Mesendoderm (in vitro differentiated cells): Measurements from ENCODE around the gene CROT.

Experiments used
- DNase-seq: peaks from one replicate; pipeline ENCODE4 v3.0.0; 2013
- H2AK5ac ChIP-seq: 2 replicates; pipeline ENCODE4 v1.6.1; 2013; ENCODE audit warnings: low read length, inconsistent platforms
- H2BK120ac ChIP-seq: 2 replicates; pipeline ENCODE4 v1.6.1; 2013; ENCODE audit warnings: low read depth, mild to moderate bottlenecking, low read length, moderate library complexity, mixed read lengths
- H2BK15ac ChIP-seq: replicated peaks from 2 replicates; pipeline ENCODE4 v1.6.1; 2013; ENCODE audit warnings: low read depth, mild to moderate bottlenecking, moderate library complexity
- H2BK5ac ChIP-seq: 2 replicates; pipeline ENCODE4 v1.6.1; 2013; ENCODE audit warnings: low read length, inconsistent platforms
- H3K18ac ChIP-seq: 2 replicates; pipeline ENCODE4 v1.6.1; 2013; ENCODE audit warnings: mild to moderate bottlenecking, low read length, mixed read lengths
- H3K23ac ChIP-seq: one replicate; pipeline ENCODE4 v1.6.1; 2013; ENCODE audit warnings: low read length
- H3K27ac ChIP-seq: 2 replicates; pipeline ENCODE4 v1.5.1; 2013; ENCODE audit warnings: low read depth, mild to moderate bottlenecking, inconsistent platforms, low read length, moderate library complexity
- H3K27me3 ChIP-seq: 2 replicates; pipeline ENCODE4 v1.6.1; 2013; ENCODE audit warnings: low read length, control low read depth, mild to moderate bottlenecking, inconsistent platforms; ENCODE audit not compliant: insufficient read depth, poor library complexity
- H3K36me3 ChIP-seq: 2 replicates; pipeline ENCODE4 v1.6.1; 2013; ENCODE audit warnings: low read length, inconsistent platforms; ENCODE audit not compliant: control insufficient read depth, insufficient read depth
- H3K4ac ChIP-seq: one replicate; pipeline ENCODE4 v1.6.1; 2013; ENCODE audit warnings: low read depth, mild to moderate bottlenecking, low read length, moderate library complexity
- H3K4me1 ChIP-seq: 2 replicates; pipeline ENCODE4 v1.6.1; 2013; ENCODE audit warnings: low read depth, low read length, inconsistent platforms; ENCODE audit not compliant: control insufficient read depth
- H3K4me2 ChIP-seq: 2 replicates; pipeline ENCODE4 v1.6.1; 2013; ENCODE audit warnings: low read length
- H3K4me3 ChIP-seq: 2 replicates; pipeline ENCODE4 v1.5.1; 2013; ENCODE audit warnings: mild to moderate bottlenecking, low read length
- H3K56ac ChIP-seq: one replicate; pipeline ENCODE4 v1.6.1; 2013; ENCODE audit warnings: low read length
- H3K79me1 ChIP-seq: 2 replicates; pipeline ENCODE4 v1.6.1; 2013; ENCODE audit warnings: low read length, inconsistent platforms
- H3K79me2 ChIP-seq: 2 replicates; pipeline ENCODE4 v1.6.1; 2013; ENCODE audit warnings: mild to moderate bottlenecking, low read length; ENCODE audit not compliant: control insufficient read depth, insufficient read depth
- H3K9ac ChIP-seq: 2 replicates; pipeline ENCODE4 v1.6.1; 2013; ENCODE audit warnings: low read length, inconsistent platforms
- H4K5ac ChIP-seq: one replicate; pipeline ENCODE4 v1.6.1; 2013; ENCODE audit warnings: low read length
- H4K8ac ChIP-seq: one replicate; pipeline ENCODE4 v1.6.1; 2013; ENCODE audit warnings: low read depth, mild to moderate bottlenecking, control low read depth, low read length, moderate library complexity
- WGBS: extraction: QIAGEN DNeasy Blood & Tissue Kit; methylation state at CpG from one replicate; pipeline ENCODE4 v1.1.7; 2013; ENCODE audit warnings: low lambda C conversion rate, missing lambda C conversion rate; ENCODE audit not compliant: insufficient coverage; ENCODE audit errors: extremely low coverage; 5-methylcytosine and 5-hydroxymethylcytosine counted together

The CROT gene

DNA sequence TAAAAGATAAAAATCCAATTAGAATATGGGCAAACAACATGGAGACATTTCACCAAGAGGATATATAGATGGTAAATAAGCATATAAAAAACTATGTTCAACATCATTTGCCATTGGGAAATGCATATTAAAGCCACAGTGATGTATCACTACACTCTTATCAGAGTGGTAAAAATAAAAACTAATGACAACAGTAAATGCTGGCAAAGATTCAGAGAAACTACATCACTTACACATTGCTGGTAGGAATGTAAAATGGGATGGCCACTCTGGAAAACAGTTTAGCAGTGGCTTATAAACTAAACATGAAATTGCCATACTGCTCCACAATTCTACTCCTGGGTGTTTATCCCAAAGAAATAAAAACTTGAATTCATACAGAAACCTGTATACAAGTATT lies 59.2 kb downstream of the CROT start:
- no peaks in the 10 kb centered on the region for H3K79me1 ChIP-seq
- H2AK5ac ChIP-seq: no peak overlapping the region
- H3K27me3 ChIP-seq: no peaks in the 10 kb centered on the region
- no peak overlapping the region for H3K4ac ChIP-seq
- no peak overlapping the region for H2BK15ac ChIP-seq
- H3K27ac ChIP-seq: no peak overlapping the region
- no peak overlapping the region for H3K23ac ChIP-seq
- no peak overlapping the region for H3K4me3 ChIP-seq
- no peak overlapping the region for H3K56ac ChIP-seq
- no peak overlapping the region for H2BK120ac ChIP-seq
- H2BK5ac ChIP-seq: no peak overlapping the region
- H4K8ac ChIP-seq: no peak overlapping the region
- no peaks in the 10 kb centered on the region for H3K36me3 ChIP-seq
- no peak overlapping the region for H4K5ac ChIP-seq
- no peak overlapping the region for H3K4me2 ChIP-seq
- no peaks in the 10 kb centered on the region for H3K4me1 ChIP-seq
- H3K9ac ChIP-seq: no peak overlapping the region
- no peaks in the 10 kb centered on the region for H3K79me2 ChIP-seq
- H3K18ac ChIP-seq: no peak overlapping the region
- DNase-seq: no peak

DNA sequence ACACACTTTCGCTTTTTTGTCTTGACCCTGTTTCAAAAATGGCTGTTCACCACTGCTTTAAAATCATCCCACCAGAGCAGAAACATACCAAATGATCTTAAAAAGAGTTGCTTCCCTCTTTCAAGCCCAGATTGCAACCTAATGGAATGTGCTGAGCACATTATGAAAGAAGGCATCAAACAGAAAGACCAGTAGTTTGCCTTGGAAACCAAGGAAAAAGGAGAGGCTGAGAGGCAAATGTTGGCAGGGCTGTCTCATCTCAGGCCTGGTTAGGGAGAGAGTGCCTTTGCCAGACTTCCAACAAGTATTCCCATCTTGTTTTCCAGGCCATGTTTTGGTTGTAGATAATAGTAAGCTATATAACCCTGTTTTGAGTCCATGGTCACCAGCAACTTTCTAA lies 65.7 kb downstream of the CROT start:
- no peak overlapping the region for H3K4me2 ChIP-seq
- H3K23ac ChIP-seq: no peak overlapping the region
- H3K9ac ChIP-seq: no peak overlapping the region
- H3K27ac ChIP-seq: no peak overlapping the region
- no peak overlapping the region for H3K56ac ChIP-seq
- no peak overlapping the region for H3K18ac ChIP-seq
- WGBS: no CpG with 5 or more reads among the region's 1 CpG
- H4K5ac ChIP-seq: no peak overlapping the region
- no peak overlapping the region for H3K4me3 ChIP-seq
- peaks cover 2% of the 10 kb centered on the region for H3K4me1 ChIP-seq
- no peak overlapping the region for H4K8ac ChIP-seq
- H3K79me1 ChIP-seq: no peaks in the 10 kb centered on the region
- no peaks in the 10 kb centered on the region for H3K27me3 ChIP-seq
- no peak overlapping the region for H2AK5ac ChIP-seq
- H2BK120ac ChIP-seq: no peak overlapping the region
- H2BK15ac ChIP-seq: no peak overlapping the region
- peak overlapping the region; percentile 48 for H2BK5ac ChIP-seq
- no peaks in the 10 kb centered on the region for H3K36me3 ChIP-seq
- peak; percentile 49 for DNase-seq
- no peaks in the 10 kb centered on the region for H3K79me2 ChIP-seq
- H3K4ac ChIP-seq: no peak overlapping the region

DNA sequence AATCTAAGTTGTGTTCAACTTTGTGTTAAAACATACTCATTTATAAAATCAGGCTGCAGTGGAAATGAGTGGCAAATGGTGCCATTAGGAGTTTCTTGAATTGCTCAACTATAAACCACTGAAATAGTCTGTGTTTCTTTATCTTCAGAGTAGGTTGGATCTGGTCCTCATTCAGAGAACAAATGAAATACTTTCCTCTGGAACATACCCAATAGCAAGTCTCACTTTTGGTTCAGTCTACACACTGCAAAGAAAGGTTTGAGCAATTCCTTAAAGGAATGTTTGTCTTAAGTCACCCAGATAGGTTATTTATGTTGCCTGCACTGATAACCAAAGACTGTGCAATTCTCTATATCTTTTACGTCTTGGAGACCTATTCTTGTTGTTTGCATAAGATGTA lies 67.6 kb downstream of the CROT start:
- no peak overlapping the region for H4K8ac ChIP-seq
- no peak overlapping the region for H3K18ac ChIP-seq
- H3K56ac ChIP-seq: no peak overlapping the region
- no peak overlapping the region for H2AK5ac ChIP-seq
- H3K9ac ChIP-seq: no peak overlapping the region
- H3K27me3 ChIP-seq: no peaks in the 10 kb centered on the region
- no peak overlapping the region for H4K5ac ChIP-seq
- H3K4ac ChIP-seq: no peak overlapping the region
- H3K79me2 ChIP-seq: no peaks in the 10 kb centered on the region
- H2BK5ac ChIP-seq: no peak overlapping the region
- no peak overlapping the region for H2BK120ac ChIP-seq
- H3K4me1 ChIP-seq: peaks cover 2% of the 10 kb centered on the region
- no peak for DNase-seq
- no peaks in the 10 kb centered on the region for H3K79me1 ChIP-seq
- H3K4me2 ChIP-seq: no peak overlapping the region
- H3K4me3 ChIP-seq: no peak overlapping the region
- no peak overlapping the region for H3K23ac ChIP-seq
- H3K27ac ChIP-seq: no peak overlapping the region
- no CpG with 5 or more reads among the region's 1 CpG for whole genome bisulfite sequencing
- H3K36me3 ChIP-seq: no peaks in the 10 kb centered on the region
- H2BK15ac ChIP-seq: no peak overlapping the region

DNA sequence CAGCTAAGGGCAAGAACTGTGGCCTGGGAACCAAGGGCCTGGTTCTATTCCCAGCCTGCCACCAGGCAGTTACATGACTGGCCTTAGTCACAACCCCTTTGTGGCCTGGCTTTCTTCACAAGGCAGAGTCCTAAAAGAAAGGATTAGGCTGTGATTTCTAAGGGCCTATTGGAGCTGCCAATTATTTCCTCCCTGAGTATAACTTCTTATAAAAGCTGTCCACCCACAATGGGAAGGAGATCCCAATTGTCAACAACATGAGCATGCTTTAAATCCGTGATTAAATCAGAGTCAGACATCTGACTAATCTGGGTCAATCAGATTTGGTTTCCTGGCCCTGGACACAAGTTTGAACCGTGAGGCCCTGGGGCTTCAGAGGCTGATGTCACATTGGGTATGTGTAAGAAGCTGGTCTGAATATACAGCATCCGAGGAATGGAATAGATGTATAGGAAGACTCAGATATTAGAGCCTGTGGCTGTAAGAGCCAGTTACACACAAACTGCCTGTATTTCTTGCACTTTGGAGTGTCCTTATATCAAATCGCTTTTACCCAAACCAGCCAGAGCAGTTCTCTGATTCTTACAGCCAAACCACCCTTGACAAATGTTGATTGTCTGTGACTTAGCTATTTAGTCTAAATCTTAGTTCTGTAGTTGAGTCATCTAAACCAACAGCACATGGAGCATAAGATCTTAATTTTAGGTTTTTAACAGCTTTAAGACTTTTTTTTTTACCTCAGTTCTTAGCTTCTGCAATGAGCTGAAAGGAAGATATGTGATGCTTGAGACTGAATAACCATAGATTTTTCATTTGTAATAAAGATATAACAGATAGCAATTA lies 68.7 kb downstream of the CROT start:
- Histone ChIP-seq H2BK120ac (no peak overlapping the region), H3K23ac (no peak overlapping the region), H3K9ac (no peak overlapping the region), H3K56ac (no peak overlapping the region), H3K4me1 (peaks cover 2% of the 10 kb centered on the region), H3K79me2 (no peaks in the 10 kb centered on the region), H4K8ac (no peak overlapping the region), H2BK15ac (no peak overlapping the region), H3K4me3 (no peak overlapping the region), H3K36me3 (no peaks in the 10 kb centered on the region), H3K18ac (no peak overlapping the region), H3K4ac (no peak overlapping the region), H3K27me3 (no peaks in the 10 kb centered on the region), H4K5ac (no peak overlapping the region), H3K79me1 (no peaks in the 10 kb centered on the region), H2AK5ac (no peak overlapping the region), H3K27ac (no peak overlapping the region), H2BK5ac (no peak overlapping the region), H3K4me2 (no peak overlapping the region)
- DNase-seq: no peak
- WGBS: no CpG with 5 or more reads among the region's 4 CpGs

DNA sequence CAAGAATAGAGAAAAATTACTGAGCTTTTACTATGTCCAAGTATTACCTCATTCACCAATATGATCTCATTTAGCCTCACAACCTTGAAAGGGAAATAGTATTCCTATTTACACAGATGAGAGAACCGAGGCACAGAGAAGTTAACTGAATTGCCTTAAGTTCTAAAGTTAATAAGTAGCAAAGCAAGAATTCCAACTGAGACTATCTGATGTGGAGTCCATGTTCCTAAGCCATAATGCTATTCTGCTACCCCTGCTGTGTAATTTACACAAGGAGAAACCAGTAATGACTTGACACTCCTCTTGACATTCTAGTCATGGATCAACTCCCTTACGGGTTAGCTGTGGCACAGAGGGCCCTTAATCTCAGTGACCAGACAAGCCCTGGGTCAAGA lies 69.3 kb downstream of the CROT start:
- Histone ChIP-seq H3K4ac (peak overlapping the region; percentile 52), H4K8ac (no peak overlapping the region), H3K79me1 (no peaks in the 10 kb centered on the region), H4K5ac (no peak overlapping the region), H2BK120ac (no peak overlapping the region), H3K36me3 (no peaks in the 10 kb centered on the region), H3K23ac (no peak overlapping the region), H3K4me1 (peaks cover 2% of the 10 kb centered on the region), H3K9ac (no peak overlapping the region), H2BK5ac (no peak overlapping the region), H2BK15ac (no peak overlapping the region), H3K4me3 (no peak overlapping the region), H3K79me2 (no peaks in the 10 kb centered on the region), H3K4me2 (no peak overlapping the region), H2AK5ac (no peak overlapping the region), H3K56ac (peak overlapping the region; percentile 17), H3K18ac (no peak overlapping the region), H3K27ac (no peak overlapping the region), H3K27me3 (no peaks in the 10 kb centered on the region)
- DNase-seq: peak; percentile 15
- no CpG with 5 or more reads among the region's 2 CpGs for WGBS
